HEK293 (cell line): Measurements from ENCODE around the gene TP73.

Source experiments
- CTCF ChIA-PET: fragments of 350-600 bp; formaldehyde crosslinking; extraction: SDS; loops from one replicate; lab custom pipeline; 2021; ENCODE audit warnings: antibody characterized with exemption; lab: Yijun Ruan, JAX
- POLR2A ChIA-PET: fragments of 300-600 bp; formaldehyde crosslinking; extraction: SDS; loops from one replicate; lab custom pipeline; 2020; ENCODE audit warnings: antibody characterized with exemption, inconsistent platforms; lab: Yijun Ruan, JAX
- H3K27ac ChIP-seq: fragments of 200-500 bp; sonication (Bioruptor generic); 2 replicates; pipeline ENCODE4 v1.5.1; 2014; ENCODE audit warnings: low read depth, low read length, control low read depth, inconsistent platforms; ENCODE audit errors: extremely low read depth
- H3K36me3 ChIP-seq, 2 experiments: fragments of 200-500 bp in 1 of 2; sonication (Bioruptor generic) in 1 of 2; 1 replicate in 1 of 2; 2 replicates in 1 of 2; pipeline ENCODE4 v1.5.1; 2014 to 2017; ENCODE audit warnings: inconsistent platforms in 2 of 2, low read length in 2 of 2; ENCODE audit not compliant: control insufficient read depth in 2 of 2, insufficient read depth in 1 of 2
- H3K4me1 ChIP-seq: fragments of 200-500 bp; sonication (Bioruptor generic); 2 replicates; pipeline ENCODE4 v1.5.1; 2014; ENCODE audit warnings: mild to moderate bottlenecking, low read length, inconsistent platforms; ENCODE audit not compliant: control insufficient read depth, insufficient read depth
- H3K4me3 ChIP-seq: 2 replicates; pipeline ENCODE4 v1.5.1; 2011; ENCODE audit warnings: low read depth, mild to moderate bottlenecking, control low read depth, low read length, moderate library complexity
- H3K9me3 ChIP-seq: fragments of 200-500 bp; sonication (Bioruptor generic); 2 replicates; pipeline ENCODE4 v1.5.1; 2014; ENCODE audit warnings: low read depth, low read length, inconsistent platforms; ENCODE audit not compliant: control insufficient read depth, insufficient read depth
- KLF16 ChIP-seq: fragments of 450-650 bp; formaldehyde crosslinking; IDR thresholded peaks from 2 replicates; pipeline ENCODE4 v1.5.1; 2017; ENCODE audit warnings: missing biosample characterization, missing genetic modification characterization
- KLF9 ChIP-seq: fragments of 450-650 bp; formaldehyde crosslinking; IDR thresholded peaks from 2 replicates; pipeline ENCODE4 v1.5.1; 2016; ENCODE audit warnings: missing biosample characterization, missing genetic modification characterization, low read depth
- PRDM2 ChIP-seq: fragments of 450-650 bp; formaldehyde crosslinking; IDR thresholded peaks from 2 replicates; pipeline ENCODE4 v1.5.1; 2016; ENCODE audit warnings: missing biosample characterization, missing genetic modification characterization, borderline replicate concordance
- SCRT2 ChIP-seq: fragments of 450-650 bp; formaldehyde crosslinking; IDR thresholded peaks from 2 replicates; pipeline ENCODE4 v1.5.1; 2016; ENCODE audit warnings: missing biosample characterization, missing genetic modification characterization
- ZNF121 ChIP-seq: fragments of 450-650 bp; formaldehyde crosslinking; IDR thresholded peaks from 2 replicates; pipeline ENCODE4 v1.5.1; 2016; ENCODE audit warnings: missing biosample characterization, missing genetic modification characterization
- ZNF133 ChIP-seq: fragments of 450-650 bp; formaldehyde crosslinking; IDR thresholded peaks from 2 replicates; pipeline ENCODE4 v1.5.1; 2016; ENCODE audit warnings: missing biosample characterization, missing genetic modification characterization
- ZNF184 ChIP-seq: fragments of 450-650 bp; IDR thresholded peaks from 2 replicates; pipeline ENCODE4 v1.5.1; 2018; ENCODE audit warnings: missing biosample characterization, mild to moderate bottlenecking, missing genetic modification characterization
- ZNF239 ChIP-seq: fragments of 450-650 bp; formaldehyde crosslinking; IDR thresholded peaks from 2 replicates; pipeline ENCODE4 v1.5.1; 2016; ENCODE audit warnings: missing biosample characterization, missing genetic modification characterization
- ZNF292 ChIP-seq: fragments of 450-650 bp; formaldehyde crosslinking; IDR thresholded peaks from 2 replicates; pipeline ENCODE4 v1.5.1; 2016; ENCODE audit warnings: low read depth, missing biosample characterization, missing genetic modification characterization, borderline replicate concordance
- ZNF324 ChIP-seq: fragments of 450-650 bp; formaldehyde crosslinking; IDR thresholded peaks from 2 replicates; pipeline ENCODE4 v1.5.1; 2016; ENCODE audit warnings: missing biosample characterization, missing genetic modification characterization
- ZNF366 ChIP-seq: fragments of 450-650 bp; formaldehyde crosslinking; conservative IDR thresholded peaks from 2 replicates; pipeline ENCODE4 v1.5.1; 2016; ENCODE audit warnings: missing biosample characterization, missing genetic modification characterization
- ZNF473 ChIP-seq: fragments of 450-650 bp; formaldehyde crosslinking; IDR thresholded peaks from 2 replicates; pipeline ENCODE4 v1.5.1; 2017; ENCODE audit warnings: missing biosample characterization, missing genetic modification characterization
- ZNF645 ChIP-seq: fragments of 450-650 bp; formaldehyde crosslinking; IDR thresholded peaks from 2 replicates; pipeline ENCODE4; 2016; ENCODE audit warnings: missing biosample characterization, missing genetic modification characterization
- TF ChIP-seq, protein P1 (sequence below): fragments of 450-650 bp; formaldehyde crosslinking; IDR thresholded peaks from 2 replicates; pipeline ENCODE4 v1.5.1; 2017; ENCODE audit warnings: missing biosample characterization, missing genetic modification characterization
- TF ChIP-seq, protein P2 (sequence below): fragments of 450-650 bp; formaldehyde crosslinking; IDR thresholded peaks from 2 replicates; pipeline ENCODE4 v1.5.1; 2016; ENCODE audit warnings: missing biosample characterization, missing genetic modification characterization

Gene TP73

GRCh38 chr1:3633344-3634058, 18.8 kb upstream of the TP73 start (continued):
- no peak for TF ChIP-seq KLF9 (tag by site-specific recombination)
- no peak for TF ChIP-seq ZNF239
- no peak for TF ChIP-seq ZNF366 (tag by site-specific recombination)
- TF ChIP-seq SCRT2 (tag by site-specific recombination): peak; percentile 87
- no peak for TF ChIP-seq ZNF184

- Histone ChIP-seq H3K4me3 (no peak overlapping the region), H3K27ac (no peak overlapping the region), H3K9me3 (no peaks in the 10 kb centered on the region), H3K4me1 (no peaks in the 10 kb centered on the region), H3K36me3 (peaks cover 7 to 100% of the 10 kb centered on the region in 2 experiments; a peak in 2 of 3 replicates)
- ChIA-PET POLR2A (no interaction called here), CTCF (no interaction called here)
- TF ChIP-seq KLF16 (tag by site-specific recombination): no peak
- TF ChIP-seq, protein P1, sequence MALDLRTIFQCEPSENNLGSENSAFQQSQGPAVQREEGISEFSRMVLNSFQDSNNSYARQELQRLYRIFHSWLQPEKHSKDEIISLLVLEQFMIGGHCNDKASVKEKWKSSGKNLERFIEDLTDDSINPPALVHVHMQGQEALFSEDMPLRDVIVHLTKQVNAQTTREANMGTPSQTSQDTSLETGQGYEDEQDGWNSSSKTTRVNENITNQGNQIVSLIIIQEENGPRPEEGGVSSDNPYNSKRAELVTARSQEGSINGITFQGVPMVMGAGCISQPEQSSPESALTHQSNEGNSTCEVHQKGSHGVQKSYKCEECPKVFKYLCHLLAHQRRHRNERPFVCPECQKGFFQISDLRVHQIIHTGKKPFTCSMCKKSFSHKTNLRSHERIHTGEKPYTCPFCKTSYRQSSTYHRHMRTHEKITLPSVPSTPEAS (tag by site-specific recombination): no peak
- TF ChIP-seq PRDM2: no peak
- no peak for TF ChIP-seq ZNF473 (tag by site-specific recombination)
- TF ChIP-seq ZNF133 (tag by site-specific recombination): no peak
- TF ChIP-seq ZNF292 (tag by site-specific recombination): no peak
Measured at GRCh38 chr1:3634059-3634800, 18.1 kb upstream of the TP73 start.

DNA sequence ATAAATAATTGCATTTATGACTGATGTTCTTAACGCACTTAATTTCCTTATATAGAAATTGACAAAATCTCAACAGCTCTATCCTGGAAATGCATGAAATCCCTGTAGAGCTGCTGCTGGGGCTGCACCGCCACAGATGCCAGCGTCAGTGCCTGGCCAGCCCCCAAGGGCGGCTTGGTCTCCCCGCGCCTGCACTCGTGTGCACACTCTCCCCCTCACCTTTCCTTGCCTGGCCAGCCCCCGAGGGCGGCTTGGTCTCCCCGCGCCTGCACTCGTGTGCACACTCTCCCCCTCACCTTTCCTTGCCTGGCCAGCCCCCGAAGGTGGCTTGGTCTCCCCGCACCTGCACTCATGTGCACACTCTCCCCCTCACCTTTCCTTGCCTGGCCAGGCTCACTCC, 16.2 kb upstream of the TP73 start:
- no peak overlapping the region for H3K27ac ChIP-seq
- H3K36me3 ChIP-seq: peaks cover 4 to 100% of the 10 kb centered on the region in 2 experiments; a peak in 2 of 3 replicates
- H3K4me3 ChIP-seq: no peak overlapping the region
- ChIA-PET CTCF (no interaction called here), POLR2A (no interaction called here)
- TF ChIP-seq ZNF121 (tag by site-specific recombination) (no peak), ZNF324 (tag by site-specific recombination) (no peak), ZNF645 (tag by site-specific recombination) (no peak)
- TF ChIP-seq, protein P2, sequence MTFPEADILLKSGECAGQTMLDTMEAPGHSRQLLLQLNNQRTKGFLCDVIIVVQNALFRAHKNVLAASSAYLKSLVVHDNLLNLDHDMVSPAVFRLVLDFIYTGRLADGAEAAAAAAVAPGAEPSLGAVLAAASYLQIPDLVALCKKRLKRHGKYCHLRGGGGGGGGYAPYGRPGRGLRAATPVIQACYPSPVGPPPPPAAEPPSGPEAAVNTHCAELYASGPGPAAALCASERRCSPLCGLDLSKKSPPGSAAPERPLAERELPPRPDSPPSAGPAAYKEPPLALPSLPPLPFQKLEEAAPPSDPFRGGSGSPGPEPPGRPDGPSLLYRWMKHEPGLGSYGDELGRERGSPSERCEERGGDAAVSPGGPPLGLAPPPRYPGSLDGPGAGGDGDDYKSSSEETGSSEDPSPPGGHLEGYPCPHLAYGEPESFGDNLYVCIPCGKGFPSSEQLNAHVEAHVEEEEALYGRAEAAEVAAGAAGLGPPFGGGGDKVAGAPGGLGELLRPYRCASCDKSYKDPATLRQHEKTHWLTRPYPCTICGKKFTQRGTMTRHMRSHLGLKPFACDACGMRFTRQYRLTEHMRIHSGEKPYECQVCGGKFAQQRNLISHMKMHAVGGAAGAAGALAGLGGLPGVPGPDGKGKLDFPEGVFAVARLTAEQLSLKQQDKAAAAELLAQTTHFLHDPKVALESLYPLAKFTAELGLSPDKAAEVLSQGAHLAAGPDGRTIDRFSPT (tag by site-specific recombination): no peak
- H3K4me1 ChIP-seq: no peaks in the 10 kb centered on the region
- H3K9me3 ChIP-seq: no peaks in the 10 kb centered on the region
